Activated CD8-positive, alpha-beta memory T cell treated with anti-CD3 and anti-CD28 coated beads, Interleukin-2, amount 10 ng/mL, durations not matched to agents 7 days and 5 days (primary cell): Measurements from ENCODE around the gene PSG11. TPM values are rescaled to one million over a fixed set of nuclear protein-coding genes. Genes with fewer than 3 reads are reported as not detected.

Source experiments
- ATAC-seq: fragments of 150-1000 bp; cut with Tn5 transposase; one replicate; pipeline ENCODE4 v1.10.0; 2021; ENCODE audit warnings: moderate library complexity
- CTCF ChIA-PET: fragments of 350-600 bp; sonication (Branson Sonifier 250); formaldehyde crosslinking; loops from one replicate; lab custom pipeline; 2021; ENCODE audit warnings: antibody characterized with exemption; lab: Charles Lee
- DNase-seq: peaks from one replicate; pipeline ENCODE4 v3.0.0-alpha.2; 2020
- H3K27ac Mint-ChIP-seq: one replicate; pipeline ENCODE4 v1.8.0; 2021; ENCODE audit warnings: mild to moderate bottlenecking, mixed read lengths
- H3K27me3 Mint-ChIP-seq: one replicate; pipeline ENCODE4 v1.8.0; 2021; ENCODE audit warnings: mixed read lengths
- H3K36me3 Mint-ChIP-seq: one replicate; pipeline ENCODE4 v1.8.0; 2021; ENCODE audit warnings: mild to moderate bottlenecking, mixed read lengths
- H3K4me1 Mint-ChIP-seq: one replicate; pipeline ENCODE4 v1.8.0; 2021; ENCODE audit warnings: mixed read lengths
- H3K4me3 Mint-ChIP-seq: one replicate; pipeline ENCODE4 v1.8.0; 2021; ENCODE audit warnings: mild to moderate bottlenecking, moderate library complexity, mixed read lengths
- H3K9me3 Mint-ChIP-seq: one replicate; pipeline ENCODE4 v1.8.0; 2022; ENCODE audit warnings: low read depth, mixed read lengths
- total RNA-seq, 2 experiments: library from RNA; stranded (reverse); gene quantifications; one replicate each; pipeline ENCODE4 v1.2.3, GENCODE V29; 2021

The PSG11 gene
- total RNA-seq, 2 experiments from 2014 or later, result not detected

- Mint-ChIP-seq H3K27ac (no peak overlapping the region), H3K36me3 (no peaks in the 10 kb centered on the region), H3K9me3 (peaks cover 2% of the 10 kb centered on the region), H3K4me1 (no peaks in the 10 kb centered on the region), H3K4me3 (no peak overlapping the region), H3K27me3 (no peaks in the 10 kb centered on the region)
- ATAC-seq, result no peak
- CTCF ChIA-PET, result no interaction called here
- DNase-seq, result no peak
Measured at GRCh38 chr19:42961119-42961518, 65.2 kb downstream of the PSG11 start.

Other genes with a start within 250 kb of the PSG11 start
- gene PSG1, start 146.8 kb downstream of the PSG11 start, total RNA-seq, result not detected
- gene PSG6, start 108.6 kb downstream of the PSG11 start, total RNA-seq, result not detected
- gene PSG7, start 89.3 kb downstream of the PSG11 start, total RNA-seq, result not detected
- gene PSG2, start 56.2 kb upstream of the PSG11 start, total RNA-seq, result not detected
- gene PSG5, start 160.1 kb upstream of the PSG11 start, total RNA-seq, result not detected
- not detected for gene PSG4, start 179.2 kb upstream of the PSG11 start, total RNA-seq
- not detected for gene PSG9, start 243.1 kb upstream of the PSG11 start, total RNA-seq